ENCODE measurements around the gene SLC25A5.

The SLC25A5 gene

DNA sequence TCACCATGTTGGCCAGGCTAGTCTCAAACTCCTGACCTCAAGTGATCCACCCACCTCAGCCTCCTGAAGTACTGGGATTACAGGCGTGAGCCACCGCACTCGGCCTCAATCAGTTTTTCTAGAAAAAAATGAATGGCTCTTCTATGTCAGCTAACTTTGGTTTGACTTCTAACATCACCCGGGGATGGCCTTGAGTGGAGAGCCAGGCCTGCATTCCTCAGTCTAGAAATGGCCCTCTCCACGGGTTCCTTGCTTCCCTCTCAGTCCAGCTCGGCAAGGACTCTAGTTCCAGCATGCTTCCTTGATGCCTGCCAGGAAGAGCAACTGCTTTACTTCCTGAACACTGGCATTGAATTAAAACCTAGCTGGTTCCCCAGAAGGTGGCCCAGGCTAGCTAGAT is 39.0 kb downstream of the SLC25A5 start:
- Histone ChIP-seq H3K4me1 (peaks cover 0 to 7% (median 4%) of the 10 kb centered on the region in 10 experiments; a peak in 15 of 20 replicates), H3K27me3 (no peaks in the 10 kb centered on the region), H3K9ac (no peak overlapping the region), H3K36me3 (no peaks in the 10 kb centered on the region), H4K20me1 (no peaks in the 10 kb centered on the region), H3K4me3 (no peak overlapping the region), H3K9me3 (replicated peaks in 1 of 11) (no peaks in the 10 kb centered on the region), H3K4me2 (no peak overlapping the region), H3K27ac (no peak overlapping the region)
- no peak for TF ChIP-seq Cebpa-rat (IDR thresholded peaks at IDR 0.05)

DNA sequence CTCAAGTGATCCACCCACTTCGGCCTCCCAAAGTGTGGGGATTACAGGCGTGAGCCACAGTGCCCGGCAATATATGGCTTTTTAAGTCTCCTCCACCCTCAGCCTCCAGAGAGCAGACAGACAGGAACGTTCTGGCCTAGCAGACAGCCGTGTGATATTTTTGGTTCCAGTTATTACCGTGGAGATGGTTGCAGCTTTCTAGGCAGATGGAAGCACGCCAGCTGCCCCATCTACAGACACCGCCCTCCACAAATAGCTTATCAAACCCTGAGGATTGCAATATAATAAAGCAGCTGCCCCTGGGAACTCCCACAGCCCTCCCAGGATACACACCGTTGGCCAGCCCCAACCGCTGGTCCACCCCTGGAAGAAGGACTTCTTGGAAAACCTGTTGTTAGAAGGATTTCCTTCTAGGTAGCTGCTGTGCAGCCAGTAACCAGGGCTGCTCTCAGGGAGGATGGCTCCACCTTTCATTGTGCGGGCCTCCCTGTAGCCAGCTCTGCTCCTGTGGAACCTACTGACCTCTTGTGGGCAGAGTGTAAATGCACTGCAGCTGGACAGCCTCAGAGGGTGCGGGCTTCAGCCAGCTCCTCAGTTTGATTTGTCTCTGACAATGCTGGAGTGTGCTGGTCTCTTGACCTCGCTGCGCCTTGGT is 44.0 kb downstream of the SLC25A5 start:
- Histone ChIP-seq H3K9ac (peak overlapping the region in 5 of 11 experiments; percentile 8 to 52 (median 35); a peak in 9 of 22 replicates), H3K9me3 (replicated peaks in 1 of 11) (no peaks in the 10 kb centered on the region), H3K27ac (no peak overlapping the region), H3K4me2 (peak overlapping the region; percentile 7 to 75 (median 53); a peak in 18 of 22 replicates), H3K4me1 (peaks cover 0 to 16% (median 7%) of the 10 kb centered on the region in 10 experiments; a peak in 15 of 20 replicates), H3K27me3 (no peaks in the 10 kb centered on the region), H4K20me1 (no peaks in the 10 kb centered on the region), H3K36me3 (no peaks in the 10 kb centered on the region), H3K4me3 (no peak overlapping the region)
- TF ChIP-seq Cebpa-rat (IDR thresholded peaks at IDR 0.05) = no peak

DNA sequence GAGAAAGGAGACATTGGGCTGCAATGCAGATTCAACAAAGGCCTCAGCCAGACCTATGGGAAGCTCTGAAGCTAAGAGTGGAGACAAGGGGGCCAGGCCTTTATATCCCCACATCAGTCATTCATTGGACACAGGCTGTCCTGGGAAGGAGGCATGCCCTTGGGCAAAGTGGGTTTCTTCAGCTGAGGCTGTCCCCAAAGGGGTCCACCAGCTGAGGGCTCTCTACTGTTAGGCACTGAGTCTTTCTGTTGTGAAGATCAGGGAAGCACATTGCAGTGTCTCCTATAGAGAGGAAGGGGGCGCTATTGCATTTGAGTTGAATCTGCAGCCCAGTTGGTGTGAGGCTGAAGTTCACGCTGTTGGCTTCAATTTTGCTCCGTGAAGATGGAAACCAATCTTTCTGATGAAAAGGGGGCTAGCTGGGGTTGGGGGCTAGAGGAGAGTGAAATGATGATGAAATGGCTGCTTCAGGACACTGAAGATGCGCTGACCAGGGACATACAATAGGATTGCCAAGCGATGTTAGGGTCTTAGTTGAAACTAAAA is 48.0 kb downstream of the SLC25A5 start:
- no peak for TF ChIP-seq Cebpa-rat (IDR thresholded peaks at IDR 0.05)
- no peak overlapping the region for H3K27ac ChIP-seq
- no peaks in the 10 kb centered on the region for H4K20me1 ChIP-seq
- H3K9me3 ChIP-seq (replicated peaks in 1 of 11) = no peaks in the 10 kb centered on the region
- H3K4me1 ChIP-seq = peaks cover 0 to 29% (median 15%) of the 10 kb centered on the region in 10 experiments; a peak in 16 of 20 replicates
- H3K9ac ChIP-seq = no peak overlapping the region
- H3K4me2 ChIP-seq = no peak overlapping the region
- no peaks in the 10 kb centered on the region for H3K36me3 ChIP-seq
- H3K4me3 ChIP-seq = no peak overlapping the region
- H3K27me3 ChIP-seq = no peaks in the 10 kb centered on the region

DNA sequence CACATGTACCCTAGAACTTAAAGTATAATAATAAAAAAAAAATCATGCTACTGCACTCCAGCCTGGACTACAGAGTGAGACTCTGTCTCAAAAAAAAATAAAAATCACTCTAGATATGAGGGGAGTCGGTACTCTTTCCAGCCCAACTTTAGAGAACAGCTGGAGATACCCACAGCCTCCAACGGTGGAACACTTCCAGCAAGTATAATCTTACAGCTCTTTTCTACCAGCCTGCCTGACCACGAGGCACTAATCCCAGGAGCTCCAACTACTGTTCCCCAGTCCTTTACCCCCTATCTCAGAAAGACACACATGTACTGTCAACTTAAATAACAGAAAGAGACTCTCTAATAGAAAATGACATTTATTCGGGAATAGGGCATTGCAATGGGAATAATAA is 50.1 kb downstream of the SLC25A5 start:
- no peaks in the 10 kb centered on the region for H3K9me3 ChIP-seq (replicated peaks in 1 of 11)
- no peaks in the 10 kb centered on the region for H4K20me1 ChIP-seq
- no peak overlapping the region for H3K9ac ChIP-seq
- H3K4me2 ChIP-seq = no peak overlapping the region
- no peak overlapping the region for H3K4me3 ChIP-seq
- no peaks in the 10 kb centered on the region for H3K36me3 ChIP-seq
- no peaks in the 10 kb centered on the region for H3K27me3 ChIP-seq
- no peak overlapping the region for H3K27ac ChIP-seq
- H3K4me1 ChIP-seq = peaks cover 0 to 27% (median 13%) of the 10 kb centered on the region in 10 experiments; a peak in 14 of 20 replicates
- TF ChIP-seq Cebpa-rat (IDR thresholded peaks at IDR 0.05) = no peak
